SH-SY5Y (cell line): ENCODE results near the gene KANSL1.

Experiments used
- GATA2 ChIP-seq: IDR thresholded peaks from 2 replicates; pipeline ENCODE4 v1.6.1; 2011; ENCODE audit warnings: mild to moderate bottlenecking, low read depth, low read length
- GATA3 ChIP-seq: IDR thresholded peaks from 2 replicates; pipeline ENCODE4 v1.6.1; 2011; ENCODE audit warnings: low read depth, mild to moderate bottlenecking, low read length, moderate library complexity

GRCh38 chr17:46071796-46072195, 121.4 kb downstream of the KANSL1 start:
- TF ChIP-seq GATA2 (no peak), GATA3 (no peak)
